Panc1 (cell line): ENCODE results near the gene ATP6V0C. TPM values are rescaled to one million over a fixed set of nuclear protein-coding genes. Genes with fewer than 3 reads are reported as not detected.

Experiments used
- ATAC-seq: fragments of 200-7000 bp; cut with Tn5 transposase; 2 replicates; pipeline ENCODE4 v1.9.1; 2020; ENCODE audit warnings: mild to moderate bottlenecking, moderate library complexity
- BruUV-seq: library from RNA; stranded (reverse); fragments of 400-500 nt; replicated peaks from 2 replicates; lab custom pipeline; 2021; lab: Mats Ljungman, UMichigan
- CTCF ChIA-PET: fragments of 300-600 bp; sonication (Branson Sonifier 250); formaldehyde crosslinking; loops from one replicate; lab custom pipeline; 2022; ENCODE audit warnings: antibody characterized with exemption; lab: Charles Lee
- POLR2A ChIA-PET: fragments of 300-600 bp; sonication (Branson Sonifier 250); formaldehyde crosslinking; loops from one replicate; lab custom pipeline; 2022; ENCODE audit warnings: antibody characterized with exemption; lab: Charles Lee
- DNase-seq: peaks from one replicate; pipeline ENCODE4 v3.0.0-alpha.2; 2010; ENCODE audit warnings: low read depth, low spot score
- H3K27ac ChIP-seq: 2 replicates; pipeline ENCODE4 v1.5.1; 2011; ENCODE audit warnings: mild to moderate bottlenecking, low read length, inconsistent platforms
- H3K27me3 ChIP-seq: fragments of 200-500 bp; sonication (Bioruptor generic); 2 replicates; pipeline ENCODE4 v1.6.0; 2014; ENCODE audit warnings: low read length, inconsistent platforms; ENCODE audit not compliant: control insufficient read depth, insufficient read depth
- H3K36me3 ChIP-seq: fragments of 200-500 bp; sonication (Bioruptor generic); 2 replicates; pipeline ENCODE4 v1.5.1; 2014; ENCODE audit warnings: inconsistent platforms, mild to moderate bottlenecking, low read length, moderate library complexity; ENCODE audit not compliant: control insufficient read depth, insufficient read depth
- H3K4me1 ChIP-seq: 2 replicates; pipeline ENCODE4 v1.5.1; 2011; ENCODE audit warnings: inconsistent platforms, mild to moderate bottlenecking, low read length, moderate library complexity; ENCODE audit not compliant: control insufficient read depth, insufficient read depth
- H3K4me3 ChIP-seq, 2 experiments: 2 replicates each; pipeline ENCODE4 v1.5.1; 2011 to 2012; ENCODE audit warnings: low read depth in 2 of 2, low read length in 2 of 2, mild to moderate bottlenecking in 2 of 2, inconsistent platforms in 1 of 2, moderate library complexity in 1 of 2
- H3K9me3 ChIP-seq: fragments of 200-500 bp; sonication (Bioruptor generic); 2 replicates; pipeline ENCODE4 v1.5.1; 2014; ENCODE audit warnings: low read depth, mild to moderate bottlenecking, inconsistent platforms, low read length, moderate library complexity; ENCODE audit not compliant: control insufficient read depth, insufficient read depth
- CTCF ChIP-seq: fragments of 450-650 bp; IDR thresholded peaks from 2 replicates; pipeline ENCODE4 v1.5.1; 2017; ENCODE audit warnings: mild to moderate bottlenecking
- POLR2AphosphoS5 ChIP-seq: IDR thresholded peaks from 2 replicates; pipeline ENCODE4 v1.6.1; 2012; ENCODE audit warnings: mild to moderate bottlenecking, low read depth, low read length, moderate library complexity
- REST ChIP-seq, 2 experiments: IDR thresholded peaks; 2 replicates each; pipeline ENCODE4 v1.6.1; 2011 to 2012; ENCODE audit warnings: low read depth in 2 of 2, control low read depth in 1 of 2, low read length in 1 of 2, mild to moderate bottlenecking in 1 of 2, moderate library complexity in 1 of 2; ENCODE audit not compliant: insufficient read depth in 1 of 2
- SIN3A ChIP-seq: IDR thresholded peaks from 2 replicates; pipeline ENCODE4 v1.6.1; 2012; ENCODE audit warnings: low read depth, mild to moderate bottlenecking, low read length, moderate library complexity, borderline replicate concordance; ENCODE audit not compliant: insufficient read depth
- TCF7L2 ChIP-seq: IDR thresholded peaks from 2 replicates; pipeline ENCODE4 v1.6.1; 2011; ENCODE audit warnings: mild to moderate bottlenecking, low read depth, low read length, inconsistent platforms
- in situ Hi-C: cut with HindIII; loops from 2 replicates; pipeline ENCODE4 v1.10.0; 2016; ENCODE audit warnings: low sequenced_read_pairs, low pct_unique_long_range_greater_than_20kb
- intact Hi-C: fragments of 100-400 bp; cut with micrococcal nuclease; formaldehyde crosslinking; loops from one replicate; pipeline ENCODE4 v1.10.0; 2022; ENCODE audit not compliant: unreplicated experiment
- total RNA-seq: library from RNA; stranded (reverse); gene quantifications from one replicate; pipeline ENCODE4 v1.2.1, GENCODE V29; 2021; ENCODE audit not compliant: unreplicated experiment

Gene ATP6V0C
- total RNA-seq, 1 experiment from 2014 or later, result 282 TPM

GRCh38 chr16:2486645-2487516 is 26.9 kb upstream of the ATP6V0C start:
- no peaks in the 10 kb centered on the region for H3K9me3 ChIP-seq
- in situ Hi-C loops, result no loop called here
- no TSS peak for BruUV-seq
- ChIA-PET CTCF (no interaction called here), POLR2A (no interaction called here)
- DNase-seq (no peak), ATAC-seq (peak; percentile 53)
- H3K36me3 ChIP-seq, result no peaks in the 10 kb centered on the region
- no peak overlapping the region for H3K27ac ChIP-seq
- intact Hi-C loops, result no loop called here
- H3K4me3 ChIP-seq, result no peak overlapping the region
- H3K27me3 ChIP-seq, result no peaks in the 10 kb centered on the region
- TF ChIP-seq SIN3A, result no peak
- no peak for TF ChIP-seq CTCF
- no peak for TF ChIP-seq TCF7L2
- no peak for TF ChIP-seq REST (IDR thresholded peaks at IDR 0.05; ENCODE audit: insufficient read depth in 1 of 2, low read depth in 2 of 2, low read length in 1 of 2)
- no peak for TF ChIP-seq POLR2AphosphoS5
- H3K4me1 ChIP-seq, result peaks cover 8% of the 10 kb centered on the region; the same call in 1 of the 2 replicates

GRCh38 chr16:2487517-2487842 is 26.3 kb upstream of the ATP6V0C start:
- no TSS peak for BruUV-seq
- no peak for TF ChIP-seq REST (IDR thresholded peaks at IDR 0.05; ENCODE audit: insufficient read depth in 1 of 2, low read depth in 2 of 2, low read length in 1 of 2)
- POLR2A ChIA-PET, result no interaction called here
- Histone ChIP-seq H3K27me3 (no peaks in the 10 kb centered on the region), H3K27ac (no peak overlapping the region), H3K4me1 (peaks cover 8% of the 10 kb centered on the region; the same call in 1 of the 2 replicates), H3K36me3 (no peaks in the 10 kb centered on the region), H3K9me3 (no peaks in the 10 kb centered on the region), H3K4me3 (no peak overlapping the region)
- intact Hi-C loops (no loop called here), in situ Hi-C loops (no loop called here)
- CTCF ChIA-PET, result no interaction called here
- no peak for ATAC-seq
- DNase-seq, result no peak
